Activated CD8-positive, alpha-beta memory T cell treated with anti-CD3 and anti-CD28 coated beads for 48 hours (primary cell): ENCODE data around the gene ERI2.

Experiments
- DNase-seq, 3 experiments: peaks; one replicate each; pipeline ENCODE4 v3.0.0-alpha.2; 2020; ENCODE audit warnings: low read depth in 2 of 3, low spot score in 2 of 3

The ERI2 gene

GRCh38 chr16:20806168-20807050 is at the start of gene ERI2, which contains the start of gene REXO5:
Gene ERI2, minus strand, starts transcription at chr16:20806472. Its CDS starts 42 bp downstream, at chr16:20806430.
Gene REXO5, plus strand, starts transcription at chr16:20806527. Its CDS starts 427 bp downstream, at chr16:20806954.
- peak; percentile 57 to 66 (median 61) for DNase-seq

GRCh38 chr16:20854963-20855362 is 48.7 kb upstream of the ERI2 start:
- no peak for DNase-seq

- no peak for DNase-seq
Measured at GRCh38 chr16:20853981-20854620, 47.8 kb upstream of the ERI2 start.

- DNase-seq = no peak
Measured at GRCh38 chr16:20853143-20853542, 46.9 kb upstream of the ERI2 start.

GRCh38 chr16:20851601-20852000 is 45.3 kb upstream of the ERI2 start:
- no peak for DNase-seq

GRCh38 chr16:20850981-20851380 is 44.7 kb upstream of the ERI2 start:
- DNase-seq = no peak

GRCh38 chr16:20849589-20850390 is 43.5 kb upstream of the ERI2 start:
- peak in 2 of 3 experiments; percentile 27 to 30 for DNase-seq

GRCh38 chr16:20847550-20847949 is 41.3 kb upstream of the ERI2 start:
- no peak for DNase-seq

GRCh38 chr16:20846551-20846950 is 40.3 kb upstream of the ERI2 start:
- DNase-seq = no peak

GRCh38 chr16:20846030-20846429 is 39.8 kb upstream of the ERI2 start:
- no peak for DNase-seq

GRCh38 chr16:20844588-20844987 is 38.3 kb upstream of the ERI2 start:
- DNase-seq = no peak

- no peak for DNase-seq
Measured at GRCh38 chr16:20844054-20844453, 37.8 kb upstream of the ERI2 start.

GRCh38 chr16:20839504-20839903 is 33.2 kb upstream of the ERI2 start:
- DNase-seq = no peak

- DNase-seq = no peak
Measured at GRCh38 chr16:20838240-20838639, 32.0 kb upstream of the ERI2 start.

GRCh38 chr16:20833086-20833485 is 26.8 kb upstream of the ERI2 start:
- DNase-seq = no peak

- DNase-seq = no peak
Measured at GRCh38 chr16:20830372-20830771, 24.1 kb upstream of the ERI2 start.

- no peak for DNase-seq
Measured at GRCh38 chr16:20829536-20829935, 23.3 kb upstream of the ERI2 start.

GRCh38 chr16:20826039-20826566 is 19.8 kb upstream of the ERI2 start:
- DNase-seq = no peak

- DNase-seq = no peak
Measured at GRCh38 chr16:20822521-20823325, 16.5 kb upstream of the ERI2 start.

GRCh38 chr16:20821682-20822081 is 15.4 kb upstream of the ERI2 start:
- no peak for DNase-seq
